ENCODE results near the gene RHNO1. TPM values are rescaled to one million over a fixed set of nuclear protein-coding genes. Genes with fewer than 3 reads are reported as not detected.

The RHNO1 gene
- total RNA-seq, 1 experiment from 2014 or later, result 60.9 TPM

DNA sequence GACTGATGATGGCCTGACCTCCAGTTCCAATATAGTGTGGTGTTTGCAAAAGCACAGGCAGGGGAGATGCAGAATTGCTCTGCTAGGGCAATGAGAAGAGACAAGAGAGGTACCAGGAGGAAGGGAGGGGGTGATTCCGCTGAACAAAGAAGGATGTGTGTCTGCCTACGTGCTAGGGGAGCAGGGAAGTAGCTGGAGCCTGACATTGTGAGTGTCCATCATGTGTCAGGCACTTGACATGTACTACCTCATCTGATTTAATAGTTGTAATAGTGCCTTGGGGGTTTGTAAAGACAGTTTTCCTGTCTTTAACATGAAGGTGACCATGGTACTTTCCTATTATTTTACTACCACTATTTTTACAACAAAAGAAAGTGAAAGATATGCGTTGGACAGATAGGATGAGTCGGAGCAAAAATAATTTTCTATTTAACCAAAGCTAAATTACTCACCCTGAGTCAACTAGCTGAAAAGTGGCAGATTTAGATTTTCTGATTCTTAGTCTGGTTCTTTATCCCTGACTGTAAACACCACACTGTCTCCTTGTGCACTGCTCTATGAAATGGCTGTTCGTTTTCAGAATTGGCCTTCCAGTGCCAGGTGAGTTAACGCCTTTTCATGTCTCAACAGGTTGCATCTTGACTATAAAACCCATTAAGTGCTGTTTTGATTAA lies 48.4 kb downstream of the RHNO1 start:
- TF ChIP-seq, protein P1, sequence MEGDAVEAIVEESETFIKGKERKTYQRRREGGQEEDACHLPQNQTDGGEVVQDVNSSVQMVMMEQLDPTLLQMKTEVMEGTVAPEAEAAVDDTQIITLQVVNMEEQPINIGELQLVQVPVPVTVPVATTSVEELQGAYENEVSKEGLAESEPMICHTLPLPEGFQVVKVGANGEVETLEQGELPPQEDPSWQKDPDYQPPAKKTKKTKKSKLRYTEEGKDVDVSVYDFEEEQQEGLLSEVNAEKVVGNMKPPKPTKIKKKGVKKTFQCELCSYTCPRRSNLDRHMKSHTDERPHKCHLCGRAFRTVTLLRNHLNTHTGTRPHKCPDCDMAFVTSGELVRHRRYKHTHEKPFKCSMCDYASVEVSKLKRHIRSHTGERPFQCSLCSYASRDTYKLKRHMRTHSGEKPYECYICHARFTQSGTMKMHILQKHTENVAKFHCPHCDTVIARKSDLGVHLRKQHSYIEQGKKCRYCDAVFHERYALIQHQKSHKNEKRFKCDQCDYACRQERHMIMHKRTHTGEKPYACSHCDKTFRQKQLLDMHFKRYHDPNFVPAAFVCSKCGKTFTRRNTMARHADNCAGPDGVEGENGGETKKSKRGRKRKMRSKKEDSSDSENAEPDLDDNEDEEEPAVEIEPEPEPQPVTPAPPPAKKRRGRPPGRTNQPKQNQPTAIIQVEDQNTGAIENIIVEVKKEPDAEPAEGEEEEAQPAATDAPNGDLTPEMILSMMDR (IDR thresholded peaks at IDR 0.05; ENCODE audit: unreplicated experiment), result no peak
- Mint-ChIP-seq H3K36me3 (ENCODE audit: insufficient read depth, unreplicated experiment) (peaks cover 92% of the 10 kb centered on the region), H3K4me3 (ENCODE audit: unreplicated experiment) (no peak overlapping the region), H3K27me3 (ENCODE audit: insufficient read depth, unreplicated experiment) (no peaks in the 10 kb centered on the region), H3K9me3 (ENCODE audit: unreplicated experiment) (no peaks in the 10 kb centered on the region), H3K4me1 (ENCODE audit: insufficient read depth, unreplicated experiment) (peaks cover 5% of the 10 kb centered on the region), H3K27ac (ENCODE audit: low read depth, unreplicated experiment) (no peak overlapping the region)
- CTCF ChIA-PET, result interaction anchor here (0.6 to 0.7 kb wide), 2 partner anchors 40 to 112 kb away, joined by 3 to 5 read pairs; no protein-coding TSS in a partner anchor
- intact Hi-C loops (cut with micrococcal nuclease), result no loop called here
- BruUV-seq (replicated peaks), result no TSS peak
- POLR2A ChIA-PET, result interaction anchor here (0.7 kb wide), 1 partner anchor 9 kb away, joined by 4 read pairs; no protein-coding TSS in a partner anchor
- DNase-seq (ENCODE audit: unreplicated experiment), result no peak

DNA sequence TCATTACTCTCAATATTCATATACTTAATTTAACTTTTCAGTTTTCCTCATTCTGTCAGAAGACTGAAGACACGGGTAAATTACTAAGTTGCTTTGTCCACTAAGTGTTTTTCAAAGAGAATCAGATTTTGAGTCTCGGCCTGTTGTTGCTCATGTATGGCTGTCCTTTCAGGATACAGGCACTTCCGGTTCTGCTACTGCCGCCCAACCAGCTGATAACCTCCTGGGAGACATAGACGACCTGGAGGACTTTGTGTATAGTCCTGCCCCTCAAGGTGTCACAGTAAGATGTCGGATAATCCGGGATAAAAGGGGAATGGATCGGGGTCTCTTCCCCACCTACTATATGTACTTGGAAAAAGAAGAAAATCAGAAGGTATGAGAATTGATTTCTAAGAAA lies 53.8 kb downstream of the RHNO1 start:
- Mint-ChIP-seq H3K27me3 (ENCODE audit: insufficient read depth, unreplicated experiment) (no peaks in the 10 kb centered on the region), H3K4me1 (ENCODE audit: insufficient read depth, unreplicated experiment) (no peaks in the 10 kb centered on the region)

DNA sequence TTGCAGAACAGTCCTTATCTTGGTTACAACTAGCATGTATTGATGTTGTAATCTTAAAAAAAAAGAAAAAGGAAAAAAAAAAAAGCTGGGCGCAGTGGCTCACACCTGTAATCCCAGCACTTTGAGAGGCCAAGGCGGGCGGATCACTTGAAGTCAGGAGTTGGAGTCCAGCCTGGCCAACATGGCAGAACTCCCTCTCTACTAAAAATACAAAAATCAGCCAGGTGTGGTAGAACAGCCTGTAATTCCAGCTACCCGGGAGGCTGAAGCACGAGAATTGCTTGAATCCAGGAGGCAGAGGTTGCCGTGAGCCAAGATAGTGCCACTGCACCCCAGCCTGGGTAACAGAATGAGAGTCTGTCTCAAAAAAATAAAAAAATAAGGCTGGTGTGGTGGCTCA lies 56.6 kb downstream of the RHNO1 start:
- Mint-ChIP-seq H3K27me3 (ENCODE audit: insufficient read depth, unreplicated experiment) (no peaks in the 10 kb centered on the region), H3K9me3 (ENCODE audit: unreplicated experiment) (no peaks in the 10 kb centered on the region), H3K4me1 (ENCODE audit: insufficient read depth, unreplicated experiment) (no peaks in the 10 kb centered on the region), H3K36me3 (ENCODE audit: insufficient read depth, unreplicated experiment) (peaks cover 97% of the 10 kb centered on the region), H3K27ac (ENCODE audit: low read depth, unreplicated experiment) (no peak overlapping the region), H3K4me3 (ENCODE audit: unreplicated experiment) (no peak overlapping the region)
- no peak for DNase-seq (ENCODE audit: unreplicated experiment)
- POLR2A ChIA-PET, result interaction anchor here (1.4 kb wide), 1 partner anchor 42 kb away, joined by 4 read pairs; no protein-coding TSS in a partner anchor
- BruUV-seq (replicated peaks), result no TSS peak
- CTCF ChIA-PET, result interaction anchor here (0.7 to 1.9 kb wide), 4 partner anchors 11 to 83 kb away, joined by 3 to 8 read pairs (median 4); no protein-coding TSS in a partner anchor
- intact Hi-C loops (cut with micrococcal nuclease), result no loop called here
- TF ChIP-seq, protein P1 (IDR thresholded peaks at IDR 0.05; ENCODE audit: unreplicated experiment), result no peak

More for the DNA sequence above, 53.8 kb downstream of the RHNO1 start:
- CTCF ChIA-PET, result no interaction called here
- intact Hi-C loops (cut with micrococcal nuclease), result no loop called here
- no peak for DNase-seq (ENCODE audit: unreplicated experiment)
- peaks cover 96% of the 10 kb centered on the region for H3K36me3 Mint-ChIP-seq (ENCODE audit: insufficient read depth, unreplicated experiment)
- POLR2A ChIA-PET, result no interaction called here
- BruUV-seq (replicated peaks), result no TSS peak
- H3K9me3 Mint-ChIP-seq (ENCODE audit: unreplicated experiment), result no peaks in the 10 kb centered on the region
- no peak overlapping the region for H3K27ac Mint-ChIP-seq (ENCODE audit: low read depth, unreplicated experiment)
- TF ChIP-seq, protein P1 (IDR thresholded peaks at IDR 0.05; ENCODE audit: unreplicated experiment), result no peak
- H3K4me3 Mint-ChIP-seq (ENCODE audit: unreplicated experiment), result no peak overlapping the region

DNA sequence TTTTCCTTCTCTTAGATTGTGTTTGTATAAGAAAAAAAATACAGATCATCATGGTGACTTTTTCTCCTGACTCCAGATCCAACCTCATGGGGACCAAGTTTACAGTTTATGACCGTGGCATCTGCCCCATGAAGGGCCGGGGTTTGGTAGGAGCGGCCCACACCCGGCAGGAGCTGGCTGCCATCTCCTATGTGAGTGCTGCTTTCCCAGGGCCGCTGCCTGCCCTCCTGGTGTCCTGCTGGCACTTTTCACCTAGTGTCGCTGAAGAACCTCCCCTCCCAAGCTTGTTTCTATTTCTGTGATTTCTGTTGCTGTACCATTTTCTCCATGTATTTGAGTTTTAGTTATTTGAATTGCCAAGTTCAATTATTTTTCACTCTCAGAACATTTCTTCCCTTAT lies 57.3 kb downstream of the RHNO1 start:
- ChIA-PET POLR2A (interaction anchor here (0.6 kb wide), 1 partner anchor 9 kb away, joined by 4 read pairs; no protein-coding TSS in a partner anchor), CTCF (interaction anchor here (0.7 kb wide), 1 partner anchor 112 kb away, joined by 3 read pairs; no protein-coding TSS in a partner anchor)
- BruUV-seq (replicated peaks), result no TSS peak
- H3K9me3 Mint-ChIP-seq (ENCODE audit: unreplicated experiment), result no peaks in the 10 kb centered on the region
- H3K27me3 Mint-ChIP-seq (ENCODE audit: insufficient read depth, unreplicated experiment), result no peaks in the 10 kb centered on the region
- TF ChIP-seq, protein P1 (IDR thresholded peaks at IDR 0.05; ENCODE audit: unreplicated experiment), result no peak
- peaks cover 91% of the 10 kb centered on the region for H3K36me3 Mint-ChIP-seq (ENCODE audit: insufficient read depth, unreplicated experiment)
- intact Hi-C loops (cut with micrococcal nuclease), result no loop called here
- no peak overlapping the region for H3K4me3 Mint-ChIP-seq (ENCODE audit: unreplicated experiment)
- H3K4me1 Mint-ChIP-seq (ENCODE audit: insufficient read depth, unreplicated experiment), result no peaks in the 10 kb centered on the region
- DNase-seq (ENCODE audit: unreplicated experiment), result no peak
- H3K27ac Mint-ChIP-seq (ENCODE audit: low read depth, unreplicated experiment), result no peak overlapping the region

Data from MCF 10A (cell line).